GM18517 (cell line): ENCODE data around the gene SIRPG.
"Not testable (repeated sequence)": the region's sequence is repeated elsewhere in the genome, so short reads cannot be mapped to it uniquely, and the experiment has no call there.

Experiments
- ATAC-seq: cut with Tn5 transposase; IDR thresholded peaks from one replicate; pipeline ENCODE4 v1.9.1; 2021; ENCODE audit warnings: mild to moderate bottlenecking, moderate library complexity; ENCODE audit not compliant: unreplicated experiment

SIRPG gene

GRCh38 chr20:1657556-1658334 lies at the start of gene SIRPG:
Gene SIRPG, minus strand, starts transcription at chr20:1657779. Its CDS starts 65 bp downstream, at chr20:1657714.
- ATAC-seq: no peak

GRCh38 chr20:1706887-1707286 lies 49.3 kb upstream of the SIRPG start:
- not testable (repeated sequence) for ATAC-seq

- no peak for ATAC-seq
Measured at GRCh38 chr20:1706079-1706478, 48.5 kb upstream of the SIRPG start.

- no peak for ATAC-seq
Measured at GRCh38 chr20:1702855-1703254, 45.3 kb upstream of the SIRPG start.

- ATAC-seq: no peak
Measured at GRCh38 chr20:1702328-1702727, 44.7 kb upstream of the SIRPG start.

- ATAC-seq: no peak
Measured at GRCh38 chr20:1700990-1701389, 43.4 kb upstream of the SIRPG start.

- ATAC-seq: no peak
Measured at GRCh38 chr20:1697592-1697991, 40.0 kb upstream of the SIRPG start.

- ATAC-seq: no peak
Measured at GRCh38 chr20:1696521-1697209, 39.1 kb upstream of the SIRPG start.

GRCh38 chr20:1694672-1695071 lies 37.1 kb upstream of the SIRPG start:
- no peak for ATAC-seq

- no peak for ATAC-seq
Measured at GRCh38 chr20:1693427-1693826, 35.8 kb upstream of the SIRPG start.

GRCh38 chr20:1689721-1690120 lies 32.1 kb upstream of the SIRPG start:
- no peak for ATAC-seq

- no peak for ATAC-seq
Measured at GRCh38 chr20:1688886-1689538, 31.4 kb upstream of the SIRPG start.

GRCh38 chr20:1687053-1687452 lies 29.5 kb upstream of the SIRPG start:
- no peak for ATAC-seq

GRCh38 chr20:1686151-1686748 lies 28.7 kb upstream of the SIRPG start:
- no peak for ATAC-seq

- no peak for ATAC-seq
Measured at GRCh38 chr20:1685304-1686052, 27.9 kb upstream of the SIRPG start.

- ATAC-seq: no peak
Measured at GRCh38 chr20:1684872-1685271, 27.3 kb upstream of the SIRPG start.

- no peak for ATAC-seq
Measured at GRCh38 chr20:1676650-1677049, 19.1 kb upstream of the SIRPG start.

GRCh38 chr20:1674990-1675780 lies 17.6 kb upstream of the SIRPG start:
- no peak for ATAC-seq

- no peak for ATAC-seq
Measured at GRCh38 chr20:1674361-1674760, 16.8 kb upstream of the SIRPG start.

- ATAC-seq: no peak
Measured at GRCh38 chr20:1673424-1673823, 15.8 kb upstream of the SIRPG start.
